ENCODE results near the gene CARD9. TPM values are rescaled to one million over a fixed set of nuclear protein-coding genes. Genes with fewer than 3 reads are reported as not detected.

Gene CARD9
- total RNA-seq, 1 donor from 2014 or later: 1.9 TPM

- H3K4me3 Mint-ChIP-seq (ENCODE audit: unreplicated experiment): no peak overlapping the region
- H3K4me1 Mint-ChIP-seq (ENCODE audit: low read depth): no peaks in the 10 kb centered on the region
- TF ChIP-seq CTCF (IDR thresholded peaks at IDR 0.05): no peak
- H3K36me3 Mint-ChIP-seq (ENCODE audit: low read depth): peaks cover 5% of the 10 kb centered on the region
- no peak for DNase-seq (ENCODE audit: low spot score)
- H3K9me3 Mint-ChIP-seq (ENCODE audit: low read depth): no peaks in the 10 kb centered on the region
- H3K27ac Mint-ChIP-seq (ENCODE audit: unreplicated experiment): no peak overlapping the region
- H3K27me3 Mint-ChIP-seq (ENCODE audit: low read depth): no peaks in the 10 kb centered on the region
Observed at GRCh38 chr9:136379401-136379800, 5.9 kb upstream of the CARD9 start.

- no peak for DNase-seq (ENCODE audit: low spot score)
- Mint-ChIP-seq H3K27me3 (ENCODE audit: low read depth) (no peaks in the 10 kb centered on the region), H3K36me3 (ENCODE audit: low read depth) (peaks cover 3% of the 10 kb centered on the region), H3K4me1 (ENCODE audit: low read depth) (no peaks in the 10 kb centered on the region), H3K27ac (ENCODE audit: unreplicated experiment) (no peak overlapping the region), H3K9me3 (ENCODE audit: low read depth) (no peaks in the 10 kb centered on the region), H3K4me3 (ENCODE audit: unreplicated experiment) (no peak overlapping the region)
- TF ChIP-seq CTCF (IDR thresholded peaks at IDR 0.05): no peak
Observed at GRCh38 chr9:136379003-136379287, 5.5 kb upstream of the CARD9 start.

- TF ChIP-seq CTCF (IDR thresholded peaks at IDR 0.05): no peak
- no peak for DNase-seq (ENCODE audit: low spot score)
- Mint-ChIP-seq H3K9me3 (ENCODE audit: low read depth) (no peaks in the 10 kb centered on the region), H3K4me3 (ENCODE audit: unreplicated experiment) (no peak overlapping the region), H3K36me3 (ENCODE audit: low read depth) (peaks cover 2% of the 10 kb centered on the region), H3K27me3 (ENCODE audit: low read depth) (no peaks in the 10 kb centered on the region), H3K27ac (ENCODE audit: unreplicated experiment) (no peak overlapping the region), H3K4me1 (ENCODE audit: low read depth) (peaks cover under 1% of the 10 kb centered on the region)
Observed at GRCh38 chr9:136378170-136379002, 4.9 kb upstream of the CARD9 start.

GRCh38 chr9:136377341-136378169 is 4.1 kb upstream of the CARD9 start:
- Mint-ChIP-seq H3K4me1 (ENCODE audit: low read depth) (peaks cover 9% of the 10 kb centered on the region), H3K4me3 (ENCODE audit: unreplicated experiment) (no peak overlapping the region), H3K9me3 (ENCODE audit: low read depth) (no peaks in the 10 kb centered on the region), H3K27me3 (ENCODE audit: low read depth) (no peaks in the 10 kb centered on the region), H3K36me3 (ENCODE audit: low read depth) (peaks cover 1% of the 10 kb centered on the region), H3K27ac (ENCODE audit: unreplicated experiment) (no peak overlapping the region)
- DNase-seq (ENCODE audit: low spot score): no peak
- no peak for TF ChIP-seq CTCF (IDR thresholded peaks at IDR 0.05)

- peaks cover 14% of the 10 kb centered on the region for H3K4me1 Mint-ChIP-seq (ENCODE audit: low read depth)
- TF ChIP-seq CTCF (IDR thresholded peaks at IDR 0.05): no peak
- no peaks in the 10 kb centered on the region for H3K36me3 Mint-ChIP-seq (ENCODE audit: low read depth)
- H3K27me3 Mint-ChIP-seq (ENCODE audit: low read depth): no peaks in the 10 kb centered on the region
- no peak overlapping the region for H3K4me3 Mint-ChIP-seq (ENCODE audit: unreplicated experiment)
- DNase-seq (ENCODE audit: low spot score): no peak
- H3K9me3 Mint-ChIP-seq (ENCODE audit: low read depth): no peaks in the 10 kb centered on the region
- H3K27ac Mint-ChIP-seq (ENCODE audit: unreplicated experiment): no peak overlapping the region
Observed at GRCh38 chr9:136376457-136376856, 3.0 kb upstream of the CARD9 start.

Measured in chondrocyte (in vitro differentiated cells).